Measurements from ENCODE around the gene PSAT1. TPM values are rescaled to one million over a fixed set of nuclear protein-coding genes. Genes with fewer than 3 reads are reported as not detected.

Gene PSAT1
- total and polyA plus RNA-seq, 2 of the 13 experiments (the other 11 are each of a cell fraction or from before 2014, with no cell fraction given): 135 to 229 TPM

- TF ChIP-seq, protein P1, sequence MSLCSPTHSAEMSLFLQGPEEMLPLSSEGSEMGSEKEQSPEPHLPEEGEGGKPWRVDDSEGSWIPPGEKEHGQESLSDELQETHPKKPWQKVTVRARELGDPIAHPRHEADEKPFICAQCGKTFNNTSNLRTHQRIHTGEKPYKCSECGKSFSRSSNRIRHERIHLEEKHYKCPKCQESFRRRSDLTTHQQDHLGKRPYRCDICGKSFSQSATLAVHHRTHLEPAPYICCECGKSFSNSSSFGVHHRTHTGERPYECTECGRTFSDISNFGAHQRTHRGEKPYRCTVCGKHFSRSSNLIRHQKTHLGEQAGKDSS (CRISPR knock-in tag; IDR thresholded peaks at IDR 0.05; ENCODE audit: borderline replicate concordance, low read depth): no peak
- TF ChIP-seq EZH2 (conservative IDR thresholded peaks at IDR 0.05; ENCODE audit: low read depth, low read length) (no peak), MEIS2 (CRISPR knock-in tag; IDR thresholded peaks at IDR 0.05) (peak; percentile 24; the same call in 1 of the 2 replicates), ZBTB7A (CRISPR knock-in tag; IDR thresholded peaks at IDR 0.05) (peak; percentile 73), ZNF788 (CRISPR knock-in tag; IDR thresholded peaks at IDR 0.05; ENCODE audit: borderline replicate concordance) (peak; percentile 60; the same call in 1 of the 2 replicates), ZNF232 (CRISPR knock-in tag; IDR thresholded peaks at IDR 0.05; ENCODE audit: borderline replicate concordance) (0 out of 2 replicates have a peak, but pooled peaks have one; percentile 66), MIER2 (CRISPR knock-in tag; IDR thresholded peaks at IDR 0.05) (no peak), MYC (CRISPR knock-in tag; IDR thresholded peaks at IDR 0.05; ENCODE audit: borderline replicate concordance) (peak; percentile 95), ZSCAN22 (CRISPR knock-in tag; IDR thresholded peaks at IDR 0.05) (no peak), ZNF251 (CRISPR knock-in tag; IDR thresholded peaks at IDR 0.05) (no peak), SKIL (CRISPR knock-in tag; IDR thresholded peaks at IDR 0.05; ENCODE audit: borderline replicate concordance) (no peak), AGO1 (IDR thresholded peaks at IDR 0.05; ENCODE audit: low read depth, low read length, poor library complexity, severe bottlenecking) (peak; percentile 31), ZFP62 (CRISPR knock-in tag; IDR thresholded peaks at IDR 0.05) (no peak), SAP130 (CRISPR knock-in tag; IDR thresholded peaks at IDR 0.05; ENCODE audit: low read depth) (peak; percentile 58), ZNF777 (CRISPR knock-in tag; IDR thresholded peaks at IDR 0.05) (0 out of 2 replicates have a peak, but pooled peaks have one; percentile 30), FUBP1 (CRISPR knock-in tag; IDR thresholded peaks at IDR 0.05; ENCODE audit: borderline replicate concordance) (no peak), KDM3A (CRISPR knock-in tag; IDR thresholded peaks at IDR 0.05; ENCODE audit: low read depth) (peak; percentile 74; the same call in 1 of the 2 replicates), ZNF724P (CRISPR knock-in tag; IDR thresholded peaks at IDR 0.05; ENCODE audit: borderline replicate concordance) (no peak)
- TF ChIP-seq, protein P2, sequence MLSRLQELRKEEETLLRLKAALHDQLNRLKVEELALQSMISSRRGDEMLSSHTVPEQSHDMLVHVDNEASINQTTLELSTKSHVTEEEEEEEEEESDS (CRISPR knock-in tag; IDR thresholded peaks at IDR 0.05; ENCODE audit: borderline replicate concordance): 0 out of 2 replicates have a peak, but pooled peaks have one; percentile 72
- TF ChIP-seq, protein P3, sequence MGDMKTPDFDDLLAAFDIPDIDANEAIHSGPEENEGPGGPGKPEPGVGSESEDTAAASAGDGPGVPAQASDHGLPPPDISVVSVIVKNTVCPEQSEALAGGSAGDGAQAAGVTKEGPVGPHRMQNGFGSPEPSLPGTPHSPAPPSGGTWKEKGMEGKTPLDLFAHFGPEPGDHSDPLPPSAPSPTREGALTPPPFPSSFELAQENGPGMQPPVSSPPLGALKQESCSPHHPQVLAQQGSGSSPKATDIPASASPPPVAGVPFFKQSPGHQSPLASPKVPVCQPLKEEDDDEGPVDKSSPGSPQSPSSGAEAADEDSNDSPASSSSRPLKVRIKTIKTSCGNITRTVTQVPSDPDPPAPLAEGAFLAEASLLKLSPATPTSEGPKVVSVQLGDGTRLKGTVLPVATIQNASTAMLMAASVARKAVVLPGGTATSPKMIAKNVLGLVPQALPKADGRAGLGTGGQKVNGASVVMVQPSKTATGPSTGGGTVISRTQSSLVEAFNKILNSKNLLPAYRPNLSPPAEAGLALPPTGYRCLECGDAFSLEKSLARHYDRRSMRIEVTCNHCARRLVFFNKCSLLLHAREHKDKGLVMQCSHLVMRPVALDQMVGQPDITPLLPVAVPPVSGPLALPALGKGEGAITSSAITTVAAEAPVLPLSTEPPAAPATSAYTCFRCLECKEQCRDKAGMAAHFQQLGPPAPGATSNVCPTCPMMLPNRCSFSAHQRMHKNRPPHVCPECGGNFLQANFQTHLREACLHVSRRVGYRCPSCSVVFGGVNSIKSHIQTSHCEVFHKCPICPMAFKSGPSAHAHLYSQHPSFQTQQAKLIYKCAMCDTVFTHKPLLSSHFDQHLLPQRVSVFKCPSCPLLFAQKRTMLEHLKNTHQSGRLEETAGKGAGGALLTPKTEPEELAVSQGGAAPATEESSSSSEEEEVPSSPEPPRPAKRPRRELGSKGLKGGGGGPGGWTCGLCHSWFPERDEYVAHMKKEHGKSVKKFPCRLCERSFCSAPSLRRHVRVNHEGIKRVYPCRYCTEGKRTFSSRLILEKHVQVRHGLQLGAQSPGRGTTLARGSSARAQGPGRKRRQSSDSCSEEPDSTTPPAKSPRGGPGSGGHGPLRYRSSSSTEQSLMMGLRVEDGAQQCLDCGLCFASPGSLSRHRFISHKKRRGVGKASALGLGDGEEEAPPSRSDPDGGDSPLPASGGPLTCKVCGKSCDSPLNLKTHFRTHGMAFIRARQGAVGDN (CRISPR knock-in tag; IDR thresholded peaks at IDR 0.05): peak; percentile 93
Measured at GRCh38 chr9:78296893-78297671, at the start of gene PSAT1 (continued).

Data from HepG2 (cell line).